HEK293T (cell line): Measurements from ENCODE around the gene GNPTG.

Source experiments
- CTCF ChIA-PET: fragments of 350-600 bp; formaldehyde crosslinking; extraction: SDS; loops from one replicate; lab custom pipeline; 2021; ENCODE audit warnings: antibody characterized with exemption, inconsistent platforms; lab: Yijun Ruan, JAX
- POLR2A ChIA-PET: fragments of 350-600 bp; formaldehyde crosslinking; extraction: SDS; loops from one replicate; lab custom pipeline; 2020; ENCODE audit warnings: antibody characterized with exemption, inconsistent platforms; lab: Yijun Ruan, JAX
- DNase-seq: peaks from one replicate; pipeline ENCODE4 v3.0.0; 2012; ENCODE audit warnings: mixed read lengths; ENCODE audit errors: extremely low spot score
- ARNT ChIP-seq: fragments of 450-650 bp; IDR thresholded peaks from 2 replicates; pipeline ENCODE4 v1.6.1; 2017; ENCODE audit warnings: mild to moderate bottlenecking
- BHLHE40 ChIP-seq: fragments of 450-650 bp; IDR thresholded peaks from 2 replicates; pipeline ENCODE4 v1.6.1; 2016; ENCODE audit warnings: mild to moderate bottlenecking, moderate library complexity, borderline replicate concordance
- CTBP1 ChIP-seq: fragments of 450-650 bp; IDR thresholded peaks from 2 replicates; pipeline ENCODE4 v1.6.1; 2016; ENCODE audit warnings: borderline replicate concordance
- ELF4 ChIP-seq: fragments of 450-650 bp; IDR thresholded peaks from 2 replicates; pipeline ENCODE4 v1.6.1; 2017; ENCODE audit warnings: antibody characterized with exemption
- FOXA1 ChIP-seq: fragments of 450-650 bp; IDR thresholded peaks from 2 replicates; pipeline ENCODE4 v1.6.1; 2016; ENCODE audit warnings: mild to moderate bottlenecking
- FOXK2 ChIP-seq: fragments of 450-650 bp; IDR thresholded peaks from 2 replicates; pipeline ENCODE4 v1.6.1; 2016; ENCODE audit warnings: mild to moderate bottlenecking
- FOXM1 ChIP-seq: fragments of 450-650 bp; IDR thresholded peaks from 2 replicates; pipeline ENCODE4 v1.6.1; 2017; ENCODE audit warnings: mild to moderate bottlenecking, borderline replicate concordance
- HDGF ChIP-seq: fragments of 450-650 bp; IDR thresholded peaks from 2 replicates; pipeline ENCODE4 v1.6.1; 2017; ENCODE audit warnings: antibody characterized with exemption, borderline replicate concordance
- L3MBTL2 ChIP-seq: fragments of 450-650 bp; conservative IDR thresholded peaks from 2 replicates; pipeline ENCODE4 v1.6.1; 2016; ENCODE audit warnings: mild to moderate bottlenecking
- LEF1 ChIP-seq: fragments of 450-650 bp; IDR thresholded peaks from 2 replicates; pipeline ENCODE4 v1.6.1; 2017; ENCODE audit warnings: mild to moderate bottlenecking, borderline replicate concordance
- NFRKB ChIP-seq: fragments of 450-650 bp; IDR thresholded peaks from 2 replicates; pipeline ENCODE4 v1.6.1; 2016; ENCODE audit warnings: mild to moderate bottlenecking, moderate library complexity
- SP1 ChIP-seq: fragments of 450-650 bp; IDR thresholded peaks from 2 replicates; pipeline ENCODE4 v1.6.1; 2017
- SUZ12 ChIP-seq: fragments of 450-650 bp; IDR thresholded peaks from 2 replicates; pipeline ENCODE4 v1.6.1; 2016; ENCODE audit warnings: mild to moderate bottlenecking
- TARDBP ChIP-seq: fragments of 450-650 bp; IDR thresholded peaks from 2 replicates; pipeline ENCODE4 v1.6.1; 2016
- ZNF384 ChIP-seq: fragments of 450-650 bp; IDR thresholded peaks from 2 replicates; pipeline ENCODE4 v1.6.1; 2016
- TF ChIP-seq, protein P1 (sequence below): fragments of 450-650 bp; IDR thresholded peaks from 2 replicates; pipeline ENCODE4 v1.6.1; 2016

Gene GNPTG

DNA sequence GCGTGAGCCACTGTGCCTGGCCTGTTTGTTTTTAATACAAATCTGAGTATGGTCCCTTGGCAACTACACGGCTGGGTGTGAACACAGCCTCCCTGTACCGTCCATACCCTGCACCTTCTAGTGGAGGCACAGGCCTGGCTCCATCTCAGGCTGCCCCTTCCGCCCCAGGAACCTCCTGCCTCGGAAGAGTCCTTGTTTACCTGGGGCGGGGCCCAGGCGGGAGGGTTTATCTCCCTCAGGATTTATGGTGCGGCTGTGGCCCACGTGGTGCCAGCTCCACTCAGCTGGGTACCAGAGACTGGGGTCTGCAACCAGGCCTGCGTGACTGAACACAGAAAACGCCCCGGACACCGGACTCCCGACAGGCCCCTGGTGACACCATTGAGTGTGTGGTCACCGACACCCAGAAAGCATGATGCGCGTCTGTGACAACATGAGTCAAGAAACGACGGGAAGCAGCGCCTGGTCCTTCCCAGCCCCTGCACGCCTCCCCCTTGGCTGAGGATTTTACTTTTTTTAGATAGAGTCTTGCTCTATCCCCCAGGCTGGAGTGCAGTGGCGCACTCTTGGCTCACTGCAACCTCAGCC is 43.8 kb downstream of the GNPTG start:
- DNase-seq, result no peak
- CTCF ChIA-PET, result interaction anchor here (1.2 kb wide), 1 partner anchor 17 kb away, joined by 3 read pairs; no protein-coding TSS in a partner anchor
- POLR2A ChIA-PET, result interaction anchor here (0.7 kb wide), 1 partner anchor 26 kb away, joined by 4 read pairs; no protein-coding TSS in a partner anchor
- TF ChIP-seq TARDBP, result no peak
- TF ChIP-seq FOXK2, result no peak
- no peak for TF ChIP-seq SUZ12
- TF ChIP-seq HDGF, result no peak

GRCh38 chr16:1397779-1398178 is 46.0 kb downstream of the GNPTG start:
- no peak for DNase-seq
- no peak for TF ChIP-seq BHLHE40
- POLR2A ChIA-PET, result no interaction called here
- CTCF ChIA-PET, result no interaction called here

- CTCF ChIA-PET, result no interaction called here
- POLR2A ChIA-PET, result no interaction called here
- no peak for DNase-seq
- no peak for TF ChIP-seq FOXK2
- TF ChIP-seq LEF1, result no peak
Observed at GRCh38 chr16:1398351-1398750, 46.6 kb downstream of the GNPTG start.

DNA sequence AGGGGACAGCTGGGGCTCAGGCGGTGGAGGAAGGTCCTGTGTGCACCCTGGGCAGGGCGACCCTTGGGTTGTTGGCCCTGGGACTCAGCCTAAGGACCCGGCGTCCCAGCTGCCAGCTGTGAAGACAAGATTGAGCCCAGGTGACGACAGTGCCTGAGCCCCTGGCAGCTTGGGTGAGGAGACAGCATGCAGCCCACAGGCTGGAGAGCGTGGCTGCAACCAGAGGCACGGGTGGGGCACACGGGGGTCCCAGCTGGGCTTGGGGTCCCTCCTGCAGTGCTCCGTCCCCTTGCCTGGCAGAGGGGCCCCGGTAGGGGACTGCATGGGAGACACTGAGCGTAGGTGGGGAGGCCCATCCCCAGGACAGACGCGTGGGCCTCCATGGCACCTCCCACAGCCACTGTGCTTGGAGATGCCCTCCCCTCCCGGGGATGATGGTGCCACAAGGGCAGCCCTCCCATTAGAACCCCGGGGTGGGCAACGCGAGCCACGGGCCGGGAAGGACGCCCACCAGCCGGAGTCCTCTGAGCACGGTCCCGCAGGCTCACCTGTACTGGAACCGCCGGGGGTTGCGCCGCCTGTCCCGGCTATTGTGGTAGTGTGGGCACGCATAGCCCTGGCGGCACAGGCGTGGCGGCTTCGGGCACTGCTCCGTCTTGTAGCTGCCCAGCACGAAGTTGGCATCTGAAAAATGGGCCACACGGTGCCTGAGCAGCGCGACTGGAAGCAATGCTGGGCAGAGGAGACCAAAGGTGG is 47.3 kb downstream of the GNPTG start:
- no peak for TF ChIP-seq TARDBP
- no peak for TF ChIP-seq FOXM1
- no peak for TF ChIP-seq BHLHE40
- no peak for TF ChIP-seq NFRKB
- no peak for TF ChIP-seq FOXK2
- no peak for TF ChIP-seq FOXA1
- no peak for TF ChIP-seq CTBP1
- no peak for TF ChIP-seq HDGF
- ChIA-PET POLR2A (no interaction called here), CTCF (no interaction called here)
- no peak for DNase-seq

DNA sequence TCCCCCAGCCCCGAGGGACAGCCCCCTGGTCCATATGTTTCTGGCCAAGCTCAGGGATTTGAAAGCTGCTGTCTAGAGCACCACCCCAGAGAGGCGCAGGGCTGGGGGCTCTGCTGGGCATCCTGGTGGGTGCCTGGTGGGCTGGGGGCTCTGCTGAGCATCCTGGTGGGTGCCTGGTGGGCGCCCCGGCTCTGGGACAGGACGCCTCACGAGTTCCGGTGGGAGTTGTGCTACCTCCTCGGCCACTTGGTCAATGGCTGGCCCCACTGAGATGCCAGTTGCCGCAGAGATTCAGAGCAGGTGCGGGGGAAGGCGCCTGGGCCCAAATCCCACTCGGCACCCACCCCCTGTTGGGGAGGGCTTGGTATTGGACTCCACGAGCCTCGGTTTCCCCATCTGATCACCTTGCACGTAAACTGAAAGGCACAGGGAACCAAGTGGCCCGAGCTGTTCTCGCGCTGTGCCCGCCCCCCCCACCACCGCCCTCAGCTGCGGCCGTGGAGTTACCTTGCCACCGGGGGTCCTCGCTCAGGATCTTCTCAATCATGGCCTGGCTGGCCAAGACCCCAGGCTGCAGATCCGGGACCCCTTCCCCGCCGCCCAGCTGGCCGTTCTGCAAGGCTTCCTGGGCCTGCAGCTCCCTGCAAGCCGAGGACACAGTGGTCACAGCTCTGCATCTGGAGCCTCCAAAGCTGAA is 49.5 kb downstream of the GNPTG start:
- DNase-seq, result no peak
- no peak for TF ChIP-seq ARNT
- no peak for TF ChIP-seq CTBP1
- TF ChIP-seq TARDBP, result no peak
- TF ChIP-seq ZNF384, result no peak
- no peak for TF ChIP-seq NFRKB
- no peak for TF ChIP-seq LEF1
- no peak for TF ChIP-seq HDGF
- TF ChIP-seq FOXA1, result no peak
- no peak for TF ChIP-seq BHLHE40
- TF ChIP-seq FOXM1, result no peak
- TF ChIP-seq, protein P1, sequence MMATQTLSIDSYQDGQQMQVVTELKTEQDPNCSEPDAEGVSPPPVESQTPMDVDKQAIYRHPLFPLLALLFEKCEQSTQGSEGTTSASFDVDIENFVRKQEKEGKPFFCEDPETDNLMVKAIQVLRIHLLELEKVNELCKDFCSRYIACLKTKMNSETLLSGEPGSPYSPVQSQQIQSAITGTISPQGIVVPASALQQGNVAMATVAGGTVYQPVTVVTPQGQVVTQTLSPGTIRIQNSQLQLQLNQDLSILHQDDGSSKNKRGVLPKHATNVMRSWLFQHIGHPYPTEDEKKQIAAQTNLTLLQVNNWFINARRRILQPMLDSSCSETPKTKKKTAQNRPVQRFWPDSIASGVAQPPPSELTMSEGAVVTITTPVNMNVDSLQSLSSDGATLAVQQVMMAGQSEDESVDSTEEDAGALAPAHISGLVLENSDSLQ, result no peak
- TF ChIP-seq SUZ12, result no peak
- no peak for TF ChIP-seq L3MBTL2
- no peak for TF ChIP-seq ELF4
- POLR2A ChIA-PET, result no interaction called here
- CTCF ChIA-PET, result no interaction called here

DNA sequence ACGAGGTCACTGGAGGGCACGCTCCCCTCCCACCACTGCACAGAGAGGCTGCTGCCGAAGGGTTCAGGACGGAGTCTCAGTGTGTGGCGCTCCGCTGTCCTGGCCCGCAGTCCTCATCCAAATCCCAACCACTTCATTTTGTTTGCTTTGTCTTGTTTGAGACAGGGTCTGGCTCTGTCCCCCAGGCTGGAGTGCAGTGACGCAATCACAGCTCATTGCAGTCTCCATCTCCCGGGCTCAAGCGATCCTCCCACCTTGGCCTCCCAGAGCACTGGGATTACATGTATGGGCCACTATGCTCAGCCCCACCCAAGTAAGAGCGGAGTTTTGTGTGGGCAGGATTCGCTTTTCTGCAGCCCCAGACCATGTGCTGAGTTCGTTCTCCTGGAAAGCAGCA is 50.0 kb downstream of the GNPTG start:
- ChIA-PET POLR2A (no interaction called here), CTCF (no interaction called here)
- DNase-seq, result no peak
- TF ChIP-seq ARNT, result no peak
- no peak for TF ChIP-seq NFRKB
- TF ChIP-seq L3MBTL2, result no peak

GRCh38 chr16:1403036-1403435 is 51.3 kb downstream of the GNPTG start:
- DNase-seq, result no peak
- ChIA-PET CTCF (no interaction called here), POLR2A (no interaction called here)
- TF ChIP-seq BHLHE40, result no peak
- TF ChIP-seq LEF1, result no peak
- TF ChIP-seq, protein P1, result no peak
- TF ChIP-seq CTBP1, result no peak
- no peak for TF ChIP-seq FOXM1
- no peak for TF ChIP-seq TARDBP
- TF ChIP-seq SUZ12, result no peak
- no peak for TF ChIP-seq ZNF384
- no peak for TF ChIP-seq HDGF
- no peak for TF ChIP-seq NFRKB
- no peak for TF ChIP-seq ARNT
- no peak for TF ChIP-seq FOXA1
- no peak for TF ChIP-seq L3MBTL2
- no peak for TF ChIP-seq SP1
- TF ChIP-seq FOXK2, result no peak
- no peak for TF ChIP-seq ELF4
